ENCODE data around the gene RAB6A.

The RAB6A gene

DNA sequence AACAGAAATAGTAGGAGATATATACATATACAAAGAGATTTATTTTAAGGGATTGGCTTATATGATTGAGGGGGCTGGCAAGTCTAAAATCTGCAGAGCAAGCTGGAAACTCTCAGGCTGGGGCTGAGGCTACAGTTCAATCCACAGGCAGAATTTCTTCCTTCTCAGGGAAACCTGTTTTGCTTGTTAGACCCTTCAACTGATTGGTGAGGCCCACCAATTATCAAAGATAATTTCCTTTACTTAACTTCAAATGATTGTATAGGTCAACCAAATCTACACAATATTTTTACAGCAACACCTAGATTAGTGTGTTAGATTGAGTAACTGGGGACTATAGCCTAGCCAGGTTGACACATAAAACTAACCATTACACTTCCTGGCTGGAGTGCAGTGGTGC is 119.2 kb downstream of the RAB6A start:
- no peak overlapping the region for H3K4me3 ChIP-seq
- no peak overlapping the region for H3K27ac ChIP-seq

DNA sequence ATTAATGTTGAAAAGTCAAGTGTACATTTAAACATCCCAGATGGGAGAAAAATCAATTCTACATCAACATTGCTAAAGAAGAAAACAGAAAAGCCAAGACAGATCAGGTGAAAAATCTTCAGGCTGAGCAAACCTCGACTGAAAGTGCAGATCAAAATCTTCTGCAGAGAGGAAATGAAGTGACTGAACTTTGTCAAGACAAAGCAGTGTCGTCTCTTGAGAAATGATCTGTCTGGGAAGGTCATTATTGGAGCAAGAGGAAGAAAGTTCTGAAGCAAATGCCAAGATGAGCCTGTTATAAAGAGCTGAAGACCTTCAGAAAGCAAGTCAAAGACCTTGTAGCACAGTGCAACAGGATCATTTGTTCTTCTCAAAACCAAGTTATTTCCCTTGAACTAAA is 120.3 kb downstream of the RAB6A start:
- H3K4me3 ChIP-seq: no peak overlapping the region
- no peak overlapping the region for H3K27ac ChIP-seq

GRCh38 chr11:73637012-73637411 is 123.9 kb downstream of the RAB6A start:
- Histone ChIP-seq H3K27ac (no peak overlapping the region), H3K4me3 (no peak overlapping the region)

DNA sequence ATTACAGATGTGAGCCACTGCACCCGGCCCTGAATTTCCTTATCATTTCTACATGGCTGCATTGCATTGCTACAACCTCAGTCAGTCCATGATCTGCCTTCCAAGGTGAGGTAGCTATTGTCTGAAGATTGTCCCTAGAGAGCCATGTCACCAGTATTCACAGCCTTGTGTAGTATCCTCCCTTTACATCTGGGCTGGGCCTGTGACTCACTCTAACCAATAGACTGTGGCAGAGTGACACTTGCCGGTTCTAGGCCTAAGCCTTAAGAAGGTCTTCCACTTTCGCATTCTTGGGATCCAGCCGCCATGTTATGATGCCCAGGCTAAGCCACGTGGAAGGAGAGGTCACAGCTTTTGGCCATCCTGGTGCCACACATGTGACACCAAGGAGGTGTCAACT is 124.6 kb downstream of the RAB6A start:
- Histone ChIP-seq H3K4me3 (no peak overlapping the region), H3K27ac (no peak overlapping the region)

DNA sequence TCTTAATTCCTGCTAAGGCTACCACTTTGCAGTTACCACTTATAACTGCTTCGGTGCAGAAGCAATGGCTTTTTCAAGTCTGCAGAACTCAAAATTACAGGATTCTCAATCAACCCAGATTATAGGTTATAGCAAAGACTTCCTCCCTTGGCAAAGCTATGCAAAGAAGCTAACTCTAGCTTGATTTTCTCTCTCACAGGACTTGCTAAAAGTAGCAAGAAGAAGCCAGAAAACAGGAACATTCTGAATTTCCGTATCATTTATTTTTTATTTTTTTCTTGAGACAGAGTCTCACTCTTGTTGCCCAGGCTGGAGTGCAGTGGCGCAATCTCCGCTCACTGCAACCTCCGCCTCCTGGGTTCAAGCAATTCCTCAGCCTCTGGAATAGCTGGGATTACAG is 125.2 kb downstream of the RAB6A start:
- Histone ChIP-seq H3K4me3 (no peak overlapping the region), H3K27ac (no peak overlapping the region)

GRCh38 chr11:73633999-73634398 is 126.9 kb downstream of the RAB6A start:
- H3K4me3 ChIP-seq: no peak overlapping the region
- H3K27ac ChIP-seq: no peak overlapping the region

GRCh38 chr11:73632996-73633395 is 127.9 kb downstream of the RAB6A start:
- H3K4me3 ChIP-seq: no peak overlapping the region

GRCh38 chr11:73629907-73630306 is 131.0 kb downstream of the RAB6A start:
- H3K4me3 ChIP-seq: no peak overlapping the region

More at GRCh38 chr11:73632996-73633395, 127.9 kb downstream of the RAB6A start:
- H3K27ac ChIP-seq: no peak overlapping the region

GRCh38 chr11:73625696-73626318 is 135.1 kb downstream of the RAB6A start:
- H3K4me3 ChIP-seq: no peak overlapping the region
- H3K27ac ChIP-seq: no peak overlapping the region

More at GRCh38 chr11:73629907-73630306, 131.0 kb downstream of the RAB6A start:
- no peak overlapping the region for H3K27ac ChIP-seq

Measured in skin epidermis (tissue), 12 donors.